Measurements from ENCODE around the gene PTGR1.

- TF ChIP-seq CTCF (IDR thresholded peaks at IDR 0.05), result no peak
- no peak for TF ChIP-seq POLR2AphosphoS5 (IDR thresholded peaks at IDR 0.05)
These were observed 32.6 kb upstream of the PTGR1 start for GRCh38 chr9:111632060-111632459.
